G401.6 (cell line): Measurements from ENCODE around the gene PLBD2.
"Not testable (repeated sequence)": the region's sequence is repeated elsewhere in the genome, so short reads cannot be mapped to it uniquely, and the experiment has no call there.

Experiments used
- FAIRE-seq: peaks from 2 replicates; lab custom pipeline; 2012; peaks lifted over from hg19 to GRCh38; lab: Jason Lieb, UNC

Gene PLBD2

GRCh38 chr12:113334786-113335539, 23.4 kb upstream of the PLBD2 start, which contains the start of gene SLC8B1:
SLC8B1 (minus strand) TSS chr12:113335109; CDS start chr12:113332878, 2,231 bp downstream.
- FAIRE-seq, result no peak

DNA sequence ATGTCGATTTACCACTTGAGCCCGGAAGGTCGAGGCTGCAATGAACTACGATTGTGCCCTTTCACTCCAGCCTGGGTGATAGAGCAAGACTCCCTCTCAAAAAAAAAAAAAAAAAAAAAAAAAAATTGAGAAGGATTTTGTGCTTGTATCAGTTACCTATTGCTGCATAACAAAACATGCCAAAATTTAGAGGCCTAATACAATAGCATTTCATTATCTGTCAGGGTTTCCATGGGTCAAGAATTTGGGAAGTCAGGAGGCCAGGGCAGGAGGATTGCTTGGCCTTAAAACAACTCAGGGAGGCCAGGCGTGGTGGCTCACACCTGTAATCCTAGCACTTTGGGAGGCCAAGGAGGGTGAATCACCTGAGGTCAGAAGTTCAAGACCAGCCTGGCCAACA, 18.8 kb upstream of the PLBD2 start:
- FAIRE-seq, result no peak

- no peak for FAIRE-seq
These were observed 18.3 kb upstream of the PLBD2 start for GRCh38 chr12:113340061-113340460.

DNA sequence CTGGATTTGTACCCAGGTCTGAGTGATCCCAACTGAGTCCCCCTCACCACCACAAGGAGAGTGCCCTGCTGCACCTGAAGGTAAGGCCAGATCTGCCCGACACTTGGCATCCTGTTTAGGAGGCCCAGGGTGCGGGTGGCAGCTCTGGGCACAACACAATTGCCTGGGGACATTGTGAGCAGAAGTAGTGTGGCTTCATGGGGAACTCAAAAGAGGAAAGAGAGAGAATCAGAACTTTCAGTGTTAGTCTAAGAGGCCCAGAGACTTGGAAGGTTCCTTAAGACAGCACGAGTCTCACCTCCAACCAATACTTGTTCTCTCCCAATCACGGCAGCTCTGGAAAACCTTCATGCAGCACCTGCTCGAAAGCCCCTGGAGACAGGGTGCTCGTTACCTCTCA, 16.9 kb upstream of the PLBD2 start:
- FAIRE-seq, result no peak

GRCh38 chr12:113345318-113345717, 13.1 kb upstream of the PLBD2 start:
- no peak for FAIRE-seq

GRCh38 chr12:113346353-113346752, 12.0 kb upstream of the PLBD2 start:
- FAIRE-seq, result no peak

DNA sequence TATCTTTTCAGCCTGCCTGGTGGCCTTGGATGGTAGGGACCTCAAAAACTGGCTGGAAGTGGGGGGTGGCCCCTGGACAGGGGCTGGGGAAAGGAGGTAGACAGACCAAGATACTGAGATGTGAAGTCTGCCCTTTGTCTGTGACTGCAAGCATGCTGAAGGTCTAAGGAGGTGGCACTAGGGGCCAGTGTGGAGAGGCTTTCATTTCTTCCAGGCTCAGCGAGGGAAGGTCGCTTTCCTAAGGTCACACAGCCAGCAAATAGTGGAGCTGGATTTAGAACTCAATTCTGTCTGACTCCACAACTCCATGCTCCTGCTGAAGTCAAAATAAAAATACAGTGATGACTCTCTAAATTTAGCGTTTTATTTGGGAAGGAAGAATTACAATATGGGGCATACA, 11.3 kb upstream of the PLBD2 start:
- no peak for FAIRE-seq

- no peak for FAIRE-seq
These were observed 10.5 kb upstream of the PLBD2 start for GRCh38 chr12:113347892-113348291.

DNA sequence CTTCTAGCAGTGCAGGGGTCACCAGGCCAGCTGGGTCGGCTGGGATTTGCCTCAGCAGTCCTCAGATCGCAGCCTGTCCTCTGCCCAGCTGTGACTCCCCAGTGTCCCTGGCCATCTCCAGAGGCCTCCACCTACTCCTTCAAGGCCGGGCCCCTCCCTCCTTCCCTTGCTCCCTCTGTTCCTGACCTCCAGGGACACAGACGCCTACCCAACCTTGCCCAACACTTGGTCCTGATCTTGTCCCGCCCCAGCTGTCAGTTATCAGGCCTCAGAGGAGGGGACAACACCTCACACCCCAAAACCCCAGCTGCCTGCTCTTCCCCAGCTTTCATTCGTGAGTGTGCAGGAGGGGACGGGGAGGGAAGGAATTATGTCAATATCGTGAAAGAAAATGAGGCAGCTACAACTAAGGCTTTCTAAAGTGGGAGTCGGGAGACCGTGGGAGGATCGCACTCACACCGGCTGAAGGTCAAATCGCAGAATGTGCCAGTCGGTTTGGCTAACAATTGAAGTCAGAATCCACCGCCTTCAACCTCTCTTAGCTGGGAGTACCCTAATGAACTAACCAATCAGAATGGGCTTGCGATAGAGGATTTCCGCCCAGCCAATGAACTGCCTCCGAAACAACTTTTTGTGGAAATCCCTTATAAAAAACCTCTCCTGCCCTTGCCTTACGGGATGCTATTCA, 9.4 kb upstream of the PLBD2 start:
- FAIRE-seq, result no peak

GRCh38 chr12:113351089-113351488, 7.3 kb upstream of the PLBD2 start:
- no peak for FAIRE-seq

- not testable (repeated sequence) for FAIRE-seq
These were observed 4.2 kb upstream of the PLBD2 start for GRCh38 chr12:113354192-113354591.

GRCh38 chr12:113359133-113359938, 949 bp downstream of the PLBD2 start:
- no peak for FAIRE-seq

- no peak for FAIRE-seq
These were observed 1.8 kb downstream of the PLBD2 start for GRCh38 chr12:113359939-113360748.

GRCh38 chr12:113361574-113362370, 3.4 kb downstream of the PLBD2 start:
- no peak for FAIRE-seq

DNA sequence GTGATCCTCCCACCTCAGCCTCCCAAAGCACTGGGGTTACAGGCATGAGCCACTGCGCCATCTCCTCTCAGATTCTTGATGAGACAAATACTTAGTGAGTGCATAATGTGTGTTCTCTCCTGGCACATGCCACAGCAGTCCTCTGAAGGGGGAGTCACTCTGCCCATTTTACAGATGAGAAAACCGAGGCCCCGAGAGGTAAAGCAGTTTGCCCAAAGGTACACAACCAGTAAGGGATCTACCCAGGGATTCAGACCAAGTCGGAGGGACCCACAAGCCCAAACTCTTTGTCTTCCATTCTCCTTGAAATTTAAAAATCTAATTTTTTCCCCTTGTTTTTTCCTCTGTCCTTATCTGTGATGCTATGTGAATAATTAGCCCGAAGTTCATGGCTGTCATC, 6.3 kb downstream of the PLBD2 start:
- no peak for FAIRE-seq

DNA sequence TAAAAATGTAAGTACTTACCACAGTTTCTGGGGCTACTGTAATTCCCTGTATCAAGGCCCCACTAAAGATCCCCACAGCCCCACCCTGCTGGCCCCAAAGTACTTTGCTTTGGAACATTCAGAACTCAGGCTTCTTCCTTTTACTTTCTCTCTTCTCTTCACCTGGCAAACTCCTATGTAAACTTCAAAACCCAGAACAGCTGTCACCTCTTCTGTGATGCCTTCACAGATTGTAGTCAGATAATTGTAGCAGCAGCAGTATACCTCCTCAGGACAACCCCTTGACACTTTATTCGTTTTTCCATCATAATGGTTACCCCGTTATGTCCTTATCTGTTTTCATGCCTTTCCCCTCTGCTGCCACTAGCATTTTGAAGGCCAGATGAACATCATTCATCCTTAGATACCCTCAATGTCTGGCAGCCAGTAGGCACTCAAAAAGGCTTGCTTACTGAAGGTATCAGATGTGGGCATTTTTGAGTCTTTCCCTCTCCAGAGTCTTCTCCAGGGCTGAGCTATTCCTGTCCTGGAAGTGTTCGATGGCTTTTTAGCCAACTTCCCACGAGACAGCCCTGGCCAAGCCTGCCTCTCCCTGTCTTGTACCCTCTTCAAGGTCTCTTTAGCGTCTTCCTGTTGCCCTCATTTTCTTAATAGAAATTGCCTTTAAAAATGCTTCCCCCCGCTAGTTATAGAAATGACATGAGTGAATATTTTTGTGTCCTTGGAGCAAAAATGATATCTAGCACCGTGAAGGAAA, 7.4 kb downstream of the PLBD2 start:
- FAIRE-seq, result no peak

GRCh38 chr12:113366827-113367226, 8.4 kb downstream of the PLBD2 start:
- FAIRE-seq, result no peak

DNA sequence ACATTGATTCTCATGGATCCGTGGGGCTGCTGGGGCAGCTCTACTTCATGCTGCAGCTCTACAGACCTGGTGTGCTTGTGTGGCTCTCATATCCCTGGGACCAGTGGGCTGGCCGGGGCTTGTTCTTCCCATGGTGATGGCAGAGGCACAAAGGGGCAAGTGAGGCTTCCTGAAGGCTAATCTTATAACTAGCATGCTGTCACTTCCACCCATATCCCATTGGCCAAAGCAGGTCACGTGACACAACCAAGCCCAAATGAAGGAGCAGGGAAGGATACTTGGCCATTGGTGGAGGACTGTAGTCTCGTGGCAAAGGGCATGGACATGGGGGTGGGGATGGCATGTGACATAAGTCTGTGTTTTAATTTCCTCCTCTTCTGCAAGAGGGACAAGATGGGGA, 9.9 kb downstream of the PLBD2 start:
- no peak for FAIRE-seq

DNA sequence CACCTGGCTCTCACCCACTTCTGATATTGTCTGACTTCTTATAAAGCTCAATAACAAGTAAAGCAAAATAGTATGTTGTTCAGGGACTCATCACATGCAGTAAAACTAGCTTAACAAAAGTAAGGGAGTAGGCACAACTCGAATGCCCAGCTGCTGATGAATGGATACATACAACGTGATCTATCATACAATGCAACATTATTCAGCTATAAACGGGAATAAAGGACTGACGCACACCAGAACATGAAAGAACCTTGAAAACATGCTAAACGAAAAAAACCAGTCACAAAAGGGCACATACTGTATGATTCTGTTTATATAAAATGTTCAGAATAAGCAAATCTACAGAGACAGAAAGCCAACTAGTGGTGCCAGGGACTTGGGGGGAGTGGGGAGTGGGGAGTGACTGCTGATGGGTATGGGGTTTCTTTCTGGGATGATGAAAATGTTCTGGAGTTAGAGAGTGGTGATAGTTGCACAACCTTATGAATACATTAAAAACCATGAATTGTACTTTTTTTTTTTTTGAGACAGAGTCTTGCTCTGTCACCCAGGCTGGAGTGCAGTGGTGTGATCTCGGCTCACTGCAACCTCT, 11.1 kb downstream of the PLBD2 start:
- no peak for FAIRE-seq
